PFSK-1 (cell line): ENCODE results near the gene VAV2.

Source experiments
- FOXP2 ChIP-seq: optimal IDR thresholded peaks from 2 replicates; pipeline ENCODE3; 2011; ENCODE audit warnings: borderline replicate concordance, control low read depth, inconsistent platforms; ENCODE audit not compliant: insufficient read depth; ENCODE audit errors: extremely low read length, extremely low read depth
- POLR2AphosphoS5 ChIP-seq: IDR thresholded peaks from 2 replicates; pipeline ENCODE4 v1.6.1; 2012; ENCODE audit warnings: low read depth, mild to moderate bottlenecking, control low read depth, low read length, moderate library complexity
- REST ChIP-seq, 2 experiments: IDR thresholded peaks; 2 replicates each; pipeline versions ENCODE4 v1.6.1 to v1.8.0; 2011 to 2012; ENCODE audit warnings: low read depth in 2 of 2, low read length in 2 of 2, control low read depth in 1 of 2, inconsistent platforms in 1 of 2, mild to moderate bottlenecking in 1 of 2, moderate library complexity in 1 of 2; ENCODE audit not compliant: insufficient read depth in 1 of 2
- SIN3A ChIP-seq: IDR thresholded peaks from 2 replicates; pipeline ENCODE4 v1.6.1; 2012; ENCODE audit warnings: mild to moderate bottlenecking, low read length, moderate library complexity, borderline replicate concordance; ENCODE audit not compliant: insufficient read depth
- TAF1 ChIP-seq: IDR thresholded peaks from 2 replicates; pipeline ENCODE4 v1.6.1; 2012; ENCODE audit warnings: low read length, control low read depth, borderline replicate concordance; ENCODE audit not compliant: insufficient read depth

The VAV2 gene

GRCh38 chr9:133788819-133789717 lies 203.1 kb downstream of the VAV2 start:
- TF ChIP-seq POLR2AphosphoS5 (no peak), TAF1 (no peak), FOXP2 (no peak), REST (IDR thresholded peaks at IDR 0.05; ENCODE audit: insufficient read depth in 1 of 2, low read depth in 2 of 2, low read length in 2 of 2) (no peak), SIN3A (no peak)

GRCh38 chr9:133788045-133788818 lies 203.9 kb downstream of the VAV2 start:
- TF ChIP-seq FOXP2: no peak

GRCh38 chr9:133787754-133788025 lies 204.4 kb downstream of the VAV2 start:
- TF ChIP-seq TAF1 (no peak), FOXP2 (no peak), SIN3A (no peak), POLR2AphosphoS5 (no peak)

GRCh38 chr9:133786907-133787753 lies 205.0 kb downstream of the VAV2 start:
- TF ChIP-seq TAF1 (no peak), REST (IDR thresholded peaks at IDR 0.05; ENCODE audit: insufficient read depth in 1 of 2, low read depth in 2 of 2, low read length in 2 of 2) (no peak), FOXP2 (no peak), POLR2AphosphoS5 (no peak), SIN3A (no peak)

- TF ChIP-seq SIN3A: no peak
- no peak for TF ChIP-seq REST (IDR thresholded peaks at IDR 0.05; ENCODE audit: insufficient read depth in 1 of 2, low read depth in 2 of 2, low read length in 2 of 2)
- no peak for TF ChIP-seq FOXP2
- TF ChIP-seq TAF1: no peak
Observed at GRCh38 chr9:133786371-133786753, 205.8 kb downstream of the VAV2 start.
